NCI-H2196 treated with DMSO at 0.1 percent for 48 hours (cell line): ENCODE data around the gene SIRPA.

ENCODE experiments used
- DNase-seq: peaks from one replicate; lab custom pipeline; 2025; ENCODE audit not compliant: unreplicated experiment; lab: John Stamatoyannopoulos, UW

Gene SIRPA

GRCh38 chr20:1946762-1947534 lies 51.7 kb downstream of the SIRPA start:
- peak; percentile 57 for DNase-seq

DNA sequence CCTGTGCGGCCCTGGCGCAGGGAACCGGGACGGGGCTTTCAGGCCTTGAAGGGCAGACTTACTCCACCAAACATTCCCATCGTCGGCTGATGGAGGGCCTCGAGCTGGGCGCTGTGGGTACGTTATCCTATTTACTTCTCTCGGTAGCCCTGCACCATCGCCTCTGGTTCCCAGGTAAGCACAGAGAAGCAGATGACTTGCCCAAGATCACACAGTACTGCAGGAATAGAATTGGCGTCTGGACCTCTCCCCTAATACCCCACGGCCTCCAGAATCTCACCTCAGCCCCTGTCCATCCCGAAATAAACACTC lies 52.3 kb downstream of the SIRPA start:
- no peak for DNase-seq

DNA sequence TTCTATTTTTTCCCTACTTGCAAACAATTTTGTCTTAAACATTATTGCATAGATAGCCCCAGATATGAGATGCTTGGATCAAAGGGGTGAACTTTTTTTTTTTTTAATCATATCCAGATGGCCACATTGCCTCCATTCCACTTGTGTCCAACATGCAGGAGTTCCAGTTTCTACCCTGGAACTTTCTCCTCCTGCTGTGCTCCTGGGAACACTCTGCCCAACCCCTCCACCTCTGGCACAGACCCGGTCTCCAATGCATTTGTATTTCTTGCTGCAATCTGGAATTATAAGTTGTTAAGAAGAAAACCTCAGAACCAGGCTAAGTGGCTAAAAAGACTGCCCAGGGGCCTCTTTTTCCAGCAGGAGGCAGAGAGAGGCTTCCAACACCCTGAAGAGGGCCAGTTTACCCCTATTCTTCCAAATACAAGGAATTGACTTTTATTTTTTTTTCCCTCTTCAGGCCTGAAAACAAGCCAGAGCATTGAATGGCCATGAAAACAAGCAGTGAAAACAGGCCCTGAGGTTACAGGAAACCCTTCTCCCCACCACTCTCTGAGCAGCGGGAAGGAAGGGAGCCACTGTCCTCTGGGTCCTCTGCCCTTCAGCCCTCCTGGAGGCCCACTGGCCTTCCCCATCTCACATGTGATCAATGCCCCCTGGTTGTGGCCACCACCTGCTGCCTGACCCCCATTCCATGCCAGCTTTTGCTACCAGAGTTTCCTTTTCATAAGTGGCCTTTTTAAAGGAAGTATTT lies 54.3 kb downstream of the SIRPA start:
- DNase-seq: no peak

GRCh38 chr20:1950836-1951235 lies 55.6 kb downstream of the SIRPA start:
- DNase-seq: no peak

GRCh38 chr20:1951436-1952115 lies 56.4 kb downstream of the SIRPA start:
- no peak for DNase-seq

DNA sequence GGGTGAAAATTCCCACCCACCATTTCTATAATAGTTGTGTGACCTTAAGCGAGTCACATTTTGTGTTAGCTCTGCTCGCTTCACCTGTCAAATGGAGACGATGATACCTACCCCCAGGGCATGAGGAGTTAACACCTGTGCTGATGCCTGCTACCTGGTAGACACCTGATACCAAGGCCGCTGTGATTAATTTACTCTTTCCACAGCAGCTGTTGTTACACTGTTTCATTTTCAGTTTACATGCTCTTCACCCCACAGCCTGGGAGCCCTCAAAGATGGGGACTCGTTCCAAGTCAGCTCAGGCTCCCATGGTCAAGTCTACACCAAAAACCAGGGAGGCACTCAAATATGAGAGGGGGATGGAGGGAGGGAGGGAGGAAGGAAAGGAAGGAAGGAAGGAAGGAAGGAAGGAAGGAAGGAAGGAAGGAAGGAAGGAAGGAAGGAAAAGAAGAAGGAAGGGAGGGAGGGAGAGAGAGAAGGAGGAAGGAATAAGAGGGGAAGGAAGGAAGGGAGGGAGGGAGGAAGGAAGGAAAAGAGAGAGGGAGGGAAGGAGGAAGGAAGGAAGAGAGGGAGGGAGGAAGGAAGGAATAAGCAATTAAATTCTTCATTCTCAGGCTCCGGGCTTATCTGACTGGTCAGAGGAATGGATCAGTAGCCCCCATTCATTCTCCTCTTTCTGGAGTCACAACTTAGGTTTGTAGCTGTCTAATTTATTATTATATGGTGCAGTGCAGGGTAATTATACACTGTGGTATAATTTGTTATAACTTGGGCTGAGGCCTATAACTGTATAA lies 57.7 kb downstream of the SIRPA start:
- peak; percentile 32 for DNase-seq

DNA sequence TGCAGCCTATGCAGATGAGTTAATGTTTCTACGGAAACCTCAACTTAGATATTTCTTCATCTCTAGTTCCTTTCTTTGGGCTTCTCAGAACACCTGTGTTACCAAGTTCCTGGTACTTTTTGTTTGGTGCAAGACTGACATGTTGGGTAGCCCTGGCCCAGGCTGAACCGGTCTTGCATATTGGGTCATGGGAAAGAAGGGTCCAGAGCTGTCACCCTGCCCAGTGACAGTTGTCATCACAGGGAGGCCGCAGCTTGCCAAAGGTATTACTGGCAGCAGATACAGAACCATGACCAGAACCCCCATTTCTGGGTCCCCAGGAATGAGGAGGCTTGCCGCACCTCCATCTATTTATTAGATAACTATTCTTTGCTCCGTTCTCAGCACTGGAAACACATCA lies 58.4 kb downstream of the SIRPA start:
- no peak for DNase-seq

DNA sequence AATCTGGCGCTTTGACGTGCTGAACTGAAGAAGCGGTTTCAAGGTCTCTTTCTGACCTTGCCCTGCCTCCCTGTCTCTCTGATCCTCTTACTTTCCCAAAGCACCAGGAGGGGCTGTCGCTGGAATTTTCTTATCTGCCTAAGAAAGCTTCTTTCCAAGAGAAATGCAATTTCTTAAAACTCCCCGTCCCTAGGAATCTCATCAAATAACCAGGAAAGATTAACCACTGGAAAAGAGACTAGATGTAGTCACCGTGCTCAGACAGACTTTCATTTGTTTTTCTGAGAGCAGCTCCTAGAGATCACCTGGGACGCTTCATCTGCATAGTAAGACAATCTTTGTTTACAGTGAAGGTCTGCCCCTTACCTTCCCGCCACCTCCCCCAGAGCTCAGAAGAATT lies 60.0 kb downstream of the SIRPA start:
- no peak for DNase-seq

GRCh38 chr20:1958426-1958825 lies 63.2 kb downstream of the SIRPA start:
- no peak for DNase-seq

- DNase-seq: no peak
Observed at GRCh38 chr20:1959156-1959555, 63.9 kb downstream of the SIRPA start.

DNA sequence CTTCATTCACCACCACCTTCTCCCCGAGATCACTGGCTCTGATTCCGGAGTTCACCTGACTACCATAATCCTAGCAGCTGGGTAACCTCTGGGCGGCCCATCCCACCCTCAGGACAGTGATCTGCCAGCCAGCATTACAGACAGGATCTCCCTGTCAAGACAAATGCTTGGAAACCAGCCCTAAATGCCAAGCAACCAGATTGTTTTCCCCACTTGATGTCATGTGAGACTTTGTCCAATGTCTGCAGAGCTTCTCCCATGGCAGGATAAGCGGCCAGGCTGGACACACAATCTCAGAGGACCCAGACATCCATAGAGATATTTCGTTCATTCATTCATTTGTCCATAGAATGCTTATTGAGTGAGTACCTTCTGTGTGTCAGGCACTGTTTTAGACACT lies 66.2 kb downstream of the SIRPA start:
- DNase-seq: no peak

DNA sequence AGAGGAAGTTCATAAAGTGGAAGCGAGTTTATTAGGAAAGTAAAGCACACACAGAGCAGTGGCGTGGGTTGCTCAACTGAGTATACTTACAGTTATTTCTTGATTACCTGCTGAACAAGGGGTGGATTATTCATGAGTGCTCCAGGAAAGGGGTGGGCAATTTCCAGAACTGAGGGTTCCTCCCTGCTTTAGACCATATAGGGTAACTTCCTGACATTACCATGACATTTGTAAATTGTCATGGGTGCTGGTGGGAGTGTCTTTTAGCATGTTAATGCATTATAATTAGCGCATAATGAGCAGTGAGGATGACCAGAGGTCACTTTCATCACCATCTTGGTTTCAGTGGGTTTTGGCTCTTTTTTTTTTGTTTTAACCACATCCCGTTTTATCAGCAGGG lies 68.9 kb downstream of the SIRPA start:
- no peak for DNase-seq

GRCh38 chr20:1964659-1965405 lies 69.6 kb downstream of the SIRPA start:
- DNase-seq: no peak

DNA sequence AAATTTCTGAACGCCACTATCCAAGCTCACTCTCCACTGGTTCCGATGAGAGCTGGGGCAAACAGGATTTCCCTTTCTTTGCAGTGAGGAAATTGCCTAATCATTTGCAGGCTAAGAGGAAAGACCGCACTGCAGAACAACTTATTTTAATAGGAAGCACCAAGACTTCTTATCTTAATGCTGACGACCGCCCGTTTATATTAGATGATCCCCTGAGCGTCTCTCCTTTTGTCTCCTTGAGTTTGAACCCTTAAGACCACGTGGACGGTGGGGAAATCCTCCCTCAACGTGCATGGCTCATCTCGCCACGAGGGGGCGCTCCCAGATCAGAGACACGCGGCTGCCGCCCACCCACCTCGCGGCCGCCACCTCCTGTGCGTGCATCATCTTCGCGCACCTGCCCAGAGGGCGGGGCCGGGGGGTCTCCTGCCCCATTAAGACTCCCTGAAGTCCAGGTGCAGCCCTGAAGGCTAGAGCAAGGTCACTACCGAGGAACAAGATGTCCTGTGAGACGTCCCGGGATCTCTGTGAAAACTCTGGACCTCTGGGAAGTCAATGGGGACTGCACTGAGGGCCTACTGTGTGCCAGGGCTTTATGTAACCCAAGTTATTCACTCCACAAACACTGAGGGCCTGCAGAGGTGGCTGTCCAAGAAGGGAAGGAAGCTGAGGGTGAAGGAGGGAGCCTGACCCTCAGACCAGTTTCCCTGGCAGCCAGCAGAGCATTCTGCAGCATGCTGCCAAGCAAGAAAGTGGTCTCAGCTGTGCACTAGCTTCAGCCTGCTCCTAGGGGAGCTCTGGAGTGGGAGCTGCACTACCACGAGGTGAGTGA lies 70.5 kb downstream of the SIRPA start:
- peak; percentile 37 for DNase-seq

DNA sequence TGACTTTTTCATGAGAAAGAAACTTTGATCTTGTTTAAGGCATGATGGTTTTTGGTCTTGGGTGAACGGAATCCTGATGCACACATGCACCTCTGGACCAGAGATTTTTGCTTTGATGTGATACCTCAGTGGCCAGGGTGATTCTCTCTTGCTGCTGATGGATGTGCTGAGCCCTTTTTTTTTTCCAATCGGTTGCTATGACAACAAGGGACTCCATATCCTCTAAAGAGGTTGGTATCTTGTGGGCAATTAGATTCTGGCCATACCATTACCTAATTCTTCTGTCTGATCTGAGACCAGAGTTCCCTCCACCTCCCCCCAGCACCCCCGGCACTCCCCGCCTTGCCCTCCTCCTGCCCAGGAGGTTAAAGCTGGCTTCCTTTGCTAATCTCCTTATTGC lies 73.8 kb downstream of the SIRPA start:
- no peak for DNase-seq

DNA sequence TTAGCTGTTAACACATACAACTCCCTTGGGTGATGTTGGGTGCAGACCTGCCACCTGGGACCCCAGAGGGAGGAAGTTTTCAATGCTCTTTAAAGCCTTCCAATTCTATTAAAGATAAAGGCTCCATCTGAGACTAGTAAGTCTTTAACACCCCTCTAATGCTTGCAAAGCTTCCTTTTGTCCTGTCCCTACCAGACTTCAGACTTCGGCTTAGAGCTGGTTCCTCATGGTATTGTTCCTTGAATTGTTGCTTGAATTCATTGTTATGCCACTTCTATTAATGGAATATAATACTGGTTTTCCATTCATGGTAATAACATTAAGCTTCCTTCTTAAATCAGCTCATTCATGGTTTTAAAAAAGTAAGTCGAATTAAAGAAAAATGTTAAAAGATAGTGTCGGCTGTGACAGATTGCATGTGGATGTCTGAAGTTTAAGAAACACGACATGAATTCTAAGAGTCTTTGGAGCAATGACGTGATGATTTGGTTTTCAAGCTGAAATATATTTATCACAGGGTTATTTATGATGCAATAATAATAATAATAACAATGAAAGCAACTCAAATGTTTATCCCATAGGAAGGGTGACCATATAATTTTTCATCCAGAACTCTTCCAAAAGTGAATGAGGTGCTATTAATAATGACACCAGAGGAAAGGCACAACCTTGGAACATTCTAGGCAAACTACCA lies 76.8 kb downstream of the SIRPA start:
- DNase-seq: no peak

- no peak for DNase-seq
Observed at GRCh38 chr20:1973601-1974440, 78.6 kb downstream of the SIRPA start.

DNA sequence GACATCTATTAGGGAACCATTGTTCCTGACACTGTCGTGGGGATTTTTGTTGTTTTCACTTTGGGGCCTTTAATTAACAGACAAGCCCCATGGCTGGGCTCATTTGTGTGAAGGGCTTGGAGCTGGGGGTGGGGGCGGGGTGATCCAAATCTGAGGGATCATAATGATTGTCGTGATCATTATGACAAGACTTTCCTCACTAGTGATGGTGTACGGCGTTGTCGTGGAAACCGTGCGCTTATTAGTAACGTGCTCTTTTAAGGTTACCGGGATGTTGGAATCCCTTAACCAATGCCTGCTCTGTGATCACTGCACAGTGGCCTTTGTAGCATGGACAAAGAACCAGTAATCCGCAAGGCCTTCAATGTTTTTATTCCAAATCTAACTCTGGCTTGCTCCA lies 80.1 kb downstream of the SIRPA start:
- DNase-seq: no peak
